ENCODE results near the gene EIF6. TPM values are rescaled to one million over a fixed set of nuclear protein-coding genes. Genes with fewer than 3 reads are reported as not detected.
"Not testable (repeated sequence)": the region's sequence is repeated elsewhere in the genome, so short reads cannot be mapped to it uniquely, and the experiment has no call there.

EIF6 gene
- total RNA-seq, 1 donor from 2014 or later: 58.3 TPM

GRCh38 chr20:35254448-35254999 lies 30.0 kb downstream of the EIF6 start:
- DNase-seq: no peak

DNA sequence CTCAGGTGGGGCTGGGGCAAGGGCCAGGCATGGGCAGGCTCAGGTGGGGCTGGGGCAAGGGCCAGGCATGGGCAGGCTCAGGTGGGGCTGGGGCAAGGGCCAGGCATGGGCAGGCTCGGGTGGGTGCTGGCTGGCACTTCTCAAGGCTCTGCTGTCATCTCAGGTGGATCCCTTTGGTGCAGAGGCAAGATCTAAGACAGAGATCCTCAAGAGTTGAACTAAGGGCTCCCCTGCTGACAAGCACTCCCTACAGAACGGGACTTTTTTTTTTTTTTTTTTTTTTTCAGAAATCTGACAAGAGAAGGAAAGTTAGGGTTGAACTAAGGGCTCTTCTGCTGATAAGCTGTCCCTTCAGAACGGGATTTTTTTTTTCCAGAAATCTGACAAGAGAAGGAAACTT lies 31.6 kb downstream of the EIF6 start:
- no peak for DNase-seq

- DNase-seq: not testable (repeated sequence)
Observed at GRCh38 chr20:35252598-35252997, 32.0 kb downstream of the EIF6 start.

- DNase-seq: no peak
Observed at GRCh38 chr20:35252037-35252461, 32.5 kb downstream of the EIF6 start.

DNA sequence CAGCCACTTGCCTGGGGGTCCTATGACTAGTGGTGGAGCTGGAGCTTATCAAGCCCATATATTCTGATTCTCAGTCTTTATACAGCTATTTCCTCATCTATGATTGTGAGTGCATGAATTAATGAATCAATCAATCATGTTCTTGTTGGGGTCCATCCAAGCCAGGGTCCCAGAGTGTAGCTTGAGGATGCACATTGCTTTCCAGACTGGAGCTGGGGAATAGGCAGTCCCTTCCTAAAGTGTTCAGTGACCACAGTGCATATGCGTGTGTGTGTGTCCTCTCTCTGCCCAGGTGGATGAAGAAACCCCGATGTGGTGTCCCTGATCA lies 33.0 kb downstream of the EIF6 start:
- no peak for DNase-seq

- no peak for DNase-seq
Observed at GRCh38 chr20:35248641-35249475, 35.7 kb downstream of the EIF6 start.

DNA sequence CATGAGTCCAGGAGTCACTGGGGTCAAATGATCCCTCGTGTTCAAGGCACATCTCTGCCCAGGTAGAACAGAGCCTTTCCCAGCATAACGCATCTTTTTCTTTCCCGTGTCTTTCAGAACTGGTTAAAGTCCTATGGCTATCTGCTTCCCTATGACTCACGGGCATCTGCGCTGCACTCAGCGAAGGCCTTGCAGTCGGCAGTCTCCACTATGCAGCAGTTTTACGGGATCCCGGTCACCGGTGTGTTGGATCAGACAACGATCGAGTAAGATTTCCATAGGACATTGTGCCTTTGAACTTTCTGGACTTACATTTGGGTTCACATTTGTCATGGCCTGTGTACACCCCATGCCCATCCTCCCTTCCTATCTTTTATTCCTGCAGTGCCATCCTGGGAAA lies 37.8 kb downstream of the EIF6 start:
- DNase-seq: no peak

- DNase-seq: no peak
Observed at GRCh38 chr20:35243986-35244385, 40.6 kb downstream of the EIF6 start.

DNA sequence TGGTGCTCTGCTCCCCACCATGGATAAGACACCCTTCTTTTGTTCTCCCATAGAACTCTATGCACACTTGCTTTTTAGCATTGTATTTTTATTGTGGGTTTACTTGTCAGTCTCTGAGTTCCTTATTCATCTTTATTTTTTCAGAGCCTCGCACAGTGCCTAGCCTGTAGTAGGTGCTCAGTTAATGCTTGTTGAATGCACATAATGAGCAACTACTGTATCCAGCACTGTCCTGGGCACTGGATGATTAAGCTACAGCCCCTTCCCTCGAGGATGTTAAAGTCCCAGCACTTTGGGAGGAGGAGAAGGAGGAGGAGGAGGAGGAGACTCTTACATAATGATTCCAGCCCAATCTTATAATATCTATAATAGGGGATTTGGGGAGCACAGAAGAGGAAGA lies 41.3 kb downstream of the EIF6 start:
- no peak for DNase-seq

DNA sequence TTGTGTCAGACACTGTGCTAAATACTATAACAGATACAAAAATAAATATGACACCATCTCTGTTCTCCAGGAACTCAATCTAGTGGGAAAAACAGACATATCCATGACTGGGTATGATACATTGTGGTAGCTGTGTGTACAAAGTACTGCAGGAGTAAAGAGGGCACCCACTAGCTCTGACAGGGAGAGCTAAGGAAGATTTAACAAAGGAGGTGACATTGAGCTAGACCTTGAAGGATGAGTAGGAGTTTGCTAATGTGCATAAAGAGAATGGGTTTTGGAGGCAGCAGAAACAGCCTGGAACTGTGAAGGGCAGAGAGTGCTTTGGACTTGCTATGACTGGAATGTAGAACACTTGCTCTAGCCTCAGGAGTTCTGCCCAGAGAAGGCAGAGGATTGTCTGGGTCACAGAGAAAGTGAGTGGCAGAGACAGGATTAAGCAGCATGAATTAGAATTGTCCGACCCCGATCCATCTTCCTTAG lies 43.7 kb downstream of the EIF6 start:
- DNase-seq: no peak

DNA sequence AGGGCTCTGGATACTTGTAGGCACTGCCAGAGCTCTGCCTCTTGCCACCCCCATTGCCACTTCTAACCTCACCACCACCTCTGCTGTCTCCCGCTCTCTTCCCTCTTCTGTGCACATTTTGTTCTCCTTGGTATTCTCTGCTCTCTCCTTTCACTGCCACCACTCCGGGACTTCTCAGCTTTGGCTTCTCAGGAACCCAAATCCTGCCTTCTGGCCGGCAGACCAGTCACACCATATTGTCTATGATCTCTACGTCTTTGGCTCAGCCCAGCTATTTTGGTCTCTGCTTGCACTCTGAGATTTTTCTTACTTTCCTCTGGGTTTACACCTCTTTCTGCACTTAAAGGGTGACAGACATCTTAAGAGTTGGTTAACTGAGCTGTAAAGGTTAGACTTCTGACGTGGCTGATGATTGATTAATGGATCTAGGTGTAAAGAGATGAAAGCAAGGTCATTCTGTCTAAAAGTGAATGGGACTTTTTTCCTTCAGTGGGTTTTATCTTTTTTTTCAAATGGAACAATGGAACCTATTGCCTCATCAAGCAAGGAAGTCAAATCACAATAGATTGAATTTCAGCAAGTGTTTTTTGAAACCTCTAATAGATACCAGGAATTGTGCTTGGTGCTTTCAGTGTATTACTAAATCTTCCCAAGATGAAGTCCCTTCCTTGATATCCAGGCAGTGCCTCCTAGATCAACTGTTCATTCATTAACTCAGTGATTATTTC lies 44.3 kb downstream of the EIF6 start:
- no peak for DNase-seq

DNA sequence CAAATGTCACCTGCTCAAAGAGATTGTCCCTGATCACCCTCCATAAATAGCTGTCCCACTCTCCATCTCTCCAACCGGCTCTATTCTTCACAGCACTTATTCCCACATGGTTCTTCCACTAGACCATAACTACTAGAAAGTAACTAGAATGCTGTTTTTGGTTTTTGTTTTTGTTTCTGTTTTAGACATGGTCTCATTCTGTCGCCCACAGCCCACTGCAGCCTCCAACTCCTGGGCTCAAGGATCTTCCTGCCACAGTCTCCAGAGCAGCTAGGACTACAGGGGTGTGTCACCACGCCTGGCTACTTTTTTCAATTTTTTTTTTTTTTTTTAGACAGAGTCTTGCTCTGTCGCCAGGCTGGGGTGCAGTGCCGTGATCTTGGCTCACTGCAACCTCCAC lies 45.8 kb downstream of the EIF6 start:
- DNase-seq: no peak

DNA sequence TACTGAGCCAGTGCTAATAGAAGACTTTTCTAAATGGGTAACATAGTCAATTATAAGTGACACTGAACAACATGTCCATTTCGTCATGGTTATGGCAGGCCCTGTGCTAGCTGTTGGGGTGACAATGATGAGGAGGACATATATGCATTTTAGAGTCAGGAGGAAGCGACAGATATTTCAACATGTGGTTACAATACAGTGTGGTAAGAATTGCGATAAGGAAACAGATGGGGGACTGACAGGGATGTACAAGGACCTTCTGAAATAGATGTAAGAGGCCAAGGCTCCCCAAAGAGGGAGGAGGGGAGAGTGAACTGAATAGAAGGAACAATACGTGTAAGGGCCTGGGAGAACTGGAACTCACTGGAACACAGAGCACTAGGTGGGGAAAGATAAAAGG lies 46.4 kb downstream of the EIF6 start:
- DNase-seq: no peak

DNA sequence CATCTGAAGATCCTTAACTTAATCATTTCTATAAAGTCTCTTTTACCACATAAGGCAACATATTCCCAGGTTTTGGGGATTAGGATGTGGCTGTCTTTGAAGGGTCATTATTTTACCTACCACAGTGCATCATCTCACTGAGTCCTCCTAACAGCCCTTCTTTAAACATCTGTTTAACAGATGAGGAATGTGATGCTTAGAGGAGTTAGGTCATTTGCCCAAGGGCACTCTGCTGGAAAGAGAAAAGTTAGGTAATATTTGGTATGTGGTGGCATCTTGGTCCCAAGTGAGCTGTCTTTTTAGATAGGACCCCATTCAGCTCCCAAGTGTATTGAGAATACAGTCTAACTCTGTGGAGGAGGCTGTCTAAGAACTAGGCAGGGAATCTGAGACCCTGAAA lies 47.1 kb downstream of the EIF6 start:
- DNase-seq: no peak

DNA sequence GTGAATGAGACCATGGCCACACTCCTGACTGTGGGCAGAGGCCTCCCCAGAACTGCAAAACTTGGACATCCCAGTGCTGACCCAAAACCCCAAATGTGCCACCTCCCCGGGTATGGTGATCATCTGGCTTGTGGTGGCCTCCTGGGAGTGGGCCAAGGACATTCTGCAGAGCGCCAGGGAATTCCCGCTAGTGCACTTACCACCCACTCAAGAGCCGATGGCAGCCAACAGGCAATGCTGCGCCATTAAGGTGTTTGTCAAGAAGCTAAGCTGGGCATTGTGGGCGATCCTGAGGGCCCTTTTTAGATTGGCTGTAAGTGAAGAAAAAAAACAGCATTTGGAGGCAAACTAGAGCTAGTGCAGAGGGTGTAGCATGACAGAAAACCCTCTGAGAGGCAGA lies 48.7 kb downstream of the EIF6 start:
- DNase-seq: peak; percentile 54

DNA sequence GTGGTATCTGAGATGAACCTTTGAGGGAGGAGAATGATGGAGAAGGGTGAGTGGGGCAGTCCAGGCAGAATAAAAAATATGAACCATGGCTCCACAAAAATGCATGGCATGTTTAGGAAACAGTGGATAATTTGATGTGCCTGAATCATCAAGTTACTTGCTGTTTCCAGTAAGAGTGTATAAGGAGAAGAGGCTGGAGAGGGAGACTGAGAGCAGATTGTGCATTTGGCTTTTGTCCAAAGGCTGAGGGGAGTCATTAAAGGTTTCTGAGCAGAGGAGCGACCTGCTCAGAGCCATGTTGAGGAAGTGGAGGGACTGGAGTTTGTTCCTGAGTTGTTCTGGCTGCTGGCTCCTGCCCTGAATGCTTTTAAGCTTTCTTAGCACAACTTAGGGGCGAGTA lies 52.0 kb downstream of the EIF6 start:
- DNase-seq: no peak

Other genes starting within 250 kb of the EIF6 start
- 45.9 TPM for gene TRPC4AP, start 192.0 kb downstream of the EIF6 start, total RNA-seq
- 13.1 TPM for gene EDEM2, start 137.4 kb downstream of the EIF6 start, total RNA-seq
- gene PROCR, start 112.7 kb downstream of the EIF6 start, total RNA-seq: 4.7 TPM
- gene MMP24, start 58.1 kb downstream of the EIF6 start, total RNA-seq: 76.1 TPM
- gene MMP24OS, start 6.7 kb downstream of the EIF6 start, total RNA-seq: 1.9 TPM
- gene FAM83C, start 7.7 kb upstream of the EIF6 start, total RNA-seq: not detected
- gene UQCC1, start 127.2 kb upstream of the EIF6 start, total RNA-seq: 28.5 TPM
- gene GDF5, start 153.5 kb upstream of the EIF6 start, total RNA-seq: 0.62 TPM
- 21.8 TPM for gene CEP250, start 170.8 kb upstream of the EIF6 start, total RNA-seq
- gene C20orf173, start 244.9 kb upstream of the EIF6 start, total RNA-seq: not detected